H9 (cell line): ENCODE results near the gene THEM5. TPM values are rescaled to one million over a fixed set of nuclear protein-coding genes. Genes with fewer than 3 reads are reported as not detected.

ENCODE experiments used
- DNase-seq: peaks from one replicate; pipeline ENCODE4 v3.0.0-alpha.2; 2017
- H2AFZ ChIP-seq: one replicate; pipeline ENCODE4 v1.6.1; 2013; ENCODE audit warnings: mild to moderate bottlenecking, low read length, control low read depth, moderate library complexity
- H2AK5ac ChIP-seq: 2 replicates; pipeline ENCODE4 v1.6.1; 2013; ENCODE audit warnings: low read length, control low read depth, mixed read lengths; ENCODE audit not compliant: insufficient read length
- H2BK120ac ChIP-seq: one replicate; pipeline ENCODE4 v1.6.1; 2013; ENCODE audit warnings: low read depth, mild to moderate bottlenecking, low read length, control low read depth, inconsistent platforms; ENCODE audit not compliant: poor library complexity, severe bottlenecking
- H2BK12ac ChIP-seq: 2 replicates; pipeline ENCODE4 v1.6.1; 2013; ENCODE audit warnings: low read length, control low read depth, mixed read lengths, low read depth; ENCODE audit not compliant: insufficient read length
- H2BK15ac ChIP-seq: 2 replicates; pipeline ENCODE4 v1.6.1; 2013; ENCODE audit warnings: low read depth, low read length, control low read depth
- H2BK20ac ChIP-seq: one replicate; pipeline ENCODE4 v1.6.1; 2013; ENCODE audit warnings: low read depth, mild to moderate bottlenecking, low read length, control low read depth, inconsistent platforms; ENCODE audit not compliant: poor library complexity, severe bottlenecking
- H2BK5ac ChIP-seq: 2 replicates; pipeline ENCODE4 v1.6.1; 2013; ENCODE audit warnings: low read length, control low read depth, mixed read lengths; ENCODE audit not compliant: insufficient read length
- H3K14ac ChIP-seq: 2 replicates; pipeline ENCODE4 v1.6.1; 2013; ENCODE audit warnings: low read length, control low read depth; ENCODE audit not compliant: insufficient read depth
- H3K18ac ChIP-seq: 2 replicates; pipeline ENCODE4 v1.6.1; 2013; ENCODE audit warnings: low read depth, mild to moderate bottlenecking, mixed read lengths, low read length, control low read depth; ENCODE audit not compliant: insufficient read length
- H3K23ac ChIP-seq: 2 replicates; pipeline ENCODE4 v1.6.1; 2013; ENCODE audit warnings: low read length, control low read depth, mixed read lengths, low read depth; ENCODE audit not compliant: insufficient read length
- H3K23me2 ChIP-seq: 2 replicates; pipeline ENCODE4 v1.6.1; 2013; ENCODE audit warnings: low read depth, mild to moderate bottlenecking, mixed read lengths, low read length, control low read depth; ENCODE audit not compliant: insufficient read length, poor library complexity, severe bottlenecking
- H3K27ac ChIP-seq: 2 replicates; pipeline ENCODE4 v1.5.1; 2013; ENCODE audit warnings: low read length, control low read depth, mixed read lengths, low read depth; ENCODE audit not compliant: insufficient read length
- H3K27me3 ChIP-seq: 2 replicates; pipeline ENCODE4 v1.6.1; 2013; ENCODE audit warnings: low read length, control low read depth, inconsistent platforms; ENCODE audit not compliant: insufficient read depth
- H3K4ac ChIP-seq: 2 replicates; pipeline ENCODE4 v1.6.1; 2013; ENCODE audit warnings: low read depth, mild to moderate bottlenecking, control low read depth, inconsistent platforms, low read length, moderate library complexity
- H3K4me1 ChIP-seq: 2 replicates; pipeline ENCODE4 v1.6.1; 2013; ENCODE audit warnings: low read length, control low read depth, inconsistent platforms; ENCODE audit not compliant: insufficient read depth
- H3K4me2 ChIP-seq: 2 replicates; pipeline ENCODE4 v1.6.1; 2013; ENCODE audit warnings: low read length, control low read depth, mixed read lengths; ENCODE audit not compliant: insufficient read length, insufficient read depth
- H3K56ac ChIP-seq: 2 replicates; pipeline ENCODE4 v1.6.1; 2013; ENCODE audit warnings: low read depth, mild to moderate bottlenecking, mixed read lengths, low read length, control low read depth; ENCODE audit not compliant: insufficient read length
- H3K79me1 ChIP-seq: 2 replicates; pipeline ENCODE4 v1.6.1; 2013; ENCODE audit warnings: low read depth, mild to moderate bottlenecking, moderate library complexity, low read length, control low read depth, inconsistent platforms; ENCODE audit not compliant: insufficient read depth, poor library complexity, severe bottlenecking
- H3K79me2 ChIP-seq: 2 replicates; pipeline ENCODE4 v1.6.1; 2013; ENCODE audit warnings: low read length, control low read depth, inconsistent platforms; ENCODE audit not compliant: insufficient read depth
- H3K9ac ChIP-seq: 2 replicates; pipeline ENCODE4 v1.6.1; 2013; ENCODE audit warnings: low read length, control low read depth, mixed read lengths; ENCODE audit not compliant: insufficient read length; ENCODE audit errors: extremely low read depth
- H3K9me3 ChIP-seq: one replicate; pipeline ENCODE4 v1.6.1; 2013; ENCODE audit warnings: low read depth, low read length, inconsistent platforms; ENCODE audit not compliant: control insufficient read depth
- H3T11ph ChIP-seq: one replicate; pipeline ENCODE4 v1.6.1; 2013; ENCODE audit warnings: mild to moderate bottlenecking, low read length, control low read depth, inconsistent platforms
- H4K20me1 ChIP-seq: one replicate; pipeline ENCODE4 v1.6.1; 2013; ENCODE audit not compliant: control insufficient read depth, insufficient read length, insufficient read depth
- H4K5ac ChIP-seq: 2 replicates; pipeline ENCODE4 v1.6.1; 2013; ENCODE audit warnings: low read depth, mild to moderate bottlenecking, mixed read lengths, low read length, control low read depth; ENCODE audit not compliant: insufficient read length
- H4K8ac ChIP-seq: replicated peaks from 2 replicates; pipeline ENCODE4 v1.6.1; 2013; ENCODE audit warnings: low read length, control low read depth, mixed read lengths, low read depth; ENCODE audit not compliant: insufficient read length
- H4K91ac ChIP-seq: 2 replicates; pipeline ENCODE4 v1.6.1; 2013; ENCODE audit warnings: low read depth, mild to moderate bottlenecking, moderate library complexity, mixed read lengths, low read length, control low read depth; ENCODE audit not compliant: insufficient read length
- H3K27ac Mint-ChIP-seq, 3 experiments: 2 replicates in 2 of 3; 3 replicates in 1 of 3; pipeline ENCODE4 v1.8.0; 2020 to 2021; ENCODE audit warnings: mixed read lengths in 3 of 3, mild to moderate bottlenecking in 1 of 3, moderate library complexity in 1 of 3
- H3K27me3 Mint-ChIP-seq: 2 replicates; pipeline ENCODE4 v1.8.0; 2021; ENCODE audit warnings: low read depth, mild to moderate bottlenecking, moderate library complexity, mixed read lengths
- H3K36me3 Mint-ChIP-seq, 3 experiments: 2 replicates in 2 of 3; 3 replicates in 1 of 3; pipeline ENCODE4 v1.8.0; 2020 to 2021; ENCODE audit warnings: low read depth in 3 of 3, mixed read lengths in 3 of 3; ENCODE audit not compliant: insufficient read depth in 1 of 3
- H3K4me1 Mint-ChIP-seq, 2 experiments: 2 replicates each; pipeline ENCODE4 v1.8.0; 2020; ENCODE audit warnings: mixed read lengths in 2 of 2
- H3K4me3 Mint-ChIP-seq, 2 experiments: 2 replicates in 1 of 2; 3 replicates in 1 of 2; pipeline ENCODE4 v1.8.0; 2020 to 2021; ENCODE audit warnings: mild to moderate bottlenecking in 2 of 2, mixed read lengths in 2 of 2, moderate library complexity in 1 of 2
- H3K9me3 Mint-ChIP-seq, 2 experiments: 2 replicates in 1 of 2; 3 replicates in 1 of 2; pipeline ENCODE4 v1.8.0; 2020; ENCODE audit warnings: mild to moderate bottlenecking in 2 of 2, mixed read lengths in 2 of 2, moderate library complexity in 1 of 2
- CTCF ChIP-seq: fragments of 200-600 bp; sonication (generic); conservative IDR thresholded peaks from 3 replicates; pipeline ENCODE4 v1.8.0; 2021; ENCODE audit warnings: antibody characterized with exemption, mild to moderate bottlenecking
- WGBS: extraction: QIAGEN DNeasy Blood & Tissue Kit; methylation state at CpG from one replicate; pipeline ENCODE4 v1.1.7; 2013; ENCODE audit warnings: missing lambda C conversion rate, low lambda C conversion rate, mixed read lengths; ENCODE audit not compliant: insufficient read length; ENCODE audit errors: extremely low coverage; 5-methylcytosine and 5-hydroxymethylcytosine counted together
- total RNA-seq: library from RNA; stranded (reverse); gene quantifications from 2 replicates; pipeline ENCODE4 v1.2.1, GENCODE V29; 2021

THEM5 gene
- total RNA-seq, 1 experiment from 2014 or later: not detected

GRCh38 chr1:151829352-151830046 is 24.0 kb downstream of the THEM5 start:
- Histone ChIP-seq H2AK5ac (no peak overlapping the region), H3K9ac (no peak overlapping the region)
- no CpG with 5 or more reads among the region's 4 CpGs for WGBS

More at GRCh38 chr1:151829352-151830046, 24.0 kb downstream of the THEM5 start:
- H3K79me1 ChIP-seq: no peaks in the 10 kb centered on the region
- no peak overlapping the region for H3K27ac ChIP-seq
- H4K5ac ChIP-seq: no peak overlapping the region
- no peak overlapping the region for H2AFZ ChIP-seq
- Mint-ChIP-seq H3K27me3 (peaks cover 5% of the 10 kb centered on the region), H3K4me3 (peak overlapping the region; percentile 47 to 63), H3K36me3 (no peaks in the 10 kb centered on the region), H3K27ac (peak overlapping the region in 2 of 3 experiments; percentile 44 to 98; a peak in 5 of 7 replicates), H3K4me1 (peaks cover 37 to 46% of the 10 kb centered on the region in 2 experiments), H3K9me3 (no peaks in the 10 kb centered on the region)
- TF ChIP-seq CTCF: no peak
- H3K23me2 ChIP-seq: no peaks in the 10 kb centered on the region
- H4K20me1 ChIP-seq: no peaks in the 10 kb centered on the region
- no peaks in the 10 kb centered on the region for H3K27me3 ChIP-seq
- H2BK20ac ChIP-seq: no peak overlapping the region
- H2BK12ac ChIP-seq: no peak overlapping the region
- no peak overlapping the region for H3K56ac ChIP-seq
- no peak overlapping the region for H4K91ac ChIP-seq
- H3K79me2 ChIP-seq: no peaks in the 10 kb centered on the region
- no peak overlapping the region for H3T11ph ChIP-seq
- no peak overlapping the region for H2BK15ac ChIP-seq
- peaks cover 16% of the 10 kb centered on the region; the same call in 1 of the 2 replicates for H3K4me1 ChIP-seq
- no peak for DNase-seq
- no peak overlapping the region for H3K4ac ChIP-seq
- H3K23ac ChIP-seq: no peak overlapping the region
- H4K8ac ChIP-seq: no peak overlapping the region
- no peak overlapping the region for H3K18ac ChIP-seq
- no peaks in the 10 kb centered on the region for H3K9me3 ChIP-seq
- H3K4me2 ChIP-seq: peak overlapping the region; percentile 11
- H3K14ac ChIP-seq: no peak overlapping the region
- H2BK120ac ChIP-seq: no peak overlapping the region
- no peak overlapping the region for H2BK5ac ChIP-seq
